H1 (cell line): Measurements from ENCODE around the gene ITGB7. TPM values are rescaled to one million over a fixed set of nuclear protein-coding genes. Genes with fewer than 3 reads are reported as not detected.
A peak's percentile ranks its signal among the peaks of the same experiment; 100 is the strongest.

ENCODE experiments used
- BRCA1 ChIP-seq: IDR thresholded peaks from 2 replicates; pipeline ENCODE4 v1.6.1; 2012; ENCODE audit warnings: low read depth, low read length, improper control_type of control experiment
- CBX5 ChIP-seq: fragments of 300-800, 300-1000 bp; sonication (generic); IDR thresholded peaks from 2 replicates; pipeline ENCODE4 v1.7.1; 2016; ENCODE audit warnings: antibody characterized with exemption, low read length, low read depth
- CBX8 ChIP-seq: fragments of 300-800, 300-1000 bp; sonication (generic); IDR thresholded peaks from 2 replicates; pipeline ENCODE4 v1.7.1; 2016; ENCODE audit warnings: low read depth, low read length, borderline replicate concordance
- CEBPB ChIP-seq: IDR thresholded peaks from 2 replicates; pipeline ENCODE4 v1.6.1; 2012; ENCODE audit warnings: low read depth, low read length
- CHD1 ChIP-seq: IDR thresholded peaks from 2 replicates; pipeline ENCODE4 v1.6.1; 2012; ENCODE audit warnings: low read depth, low read length, improper control_type of control experiment
- CHD2 ChIP-seq: IDR thresholded peaks from 2 replicates; pipeline ENCODE4 v1.6.1; 2012; ENCODE audit warnings: low read length, improper control_type of control experiment
- CTBP2 ChIP-seq: IDR thresholded peaks from 2 replicates; pipeline ENCODE4 v1.7.0; 2011; ENCODE audit warnings: borderline replicate concordance, mild to moderate bottlenecking, moderate library complexity, mixed read lengths, low read length; ENCODE audit not compliant: insufficient read depth, insufficient read length
- EP300 ChIP-seq, 2 experiments: IDR thresholded peaks; 1 replicate in 1 of 2; 2 replicates in 1 of 2; pipeline ENCODE4 v1.6.1; 2011 to 2012; ENCODE audit warnings: low read depth in 2 of 2, low read length in 2 of 2, mild to moderate bottlenecking in 2 of 2, borderline replicate concordance in 1 of 2, inconsistent platforms in 1 of 2, moderate library complexity in 1 of 2
- GTF2F1 ChIP-seq: IDR thresholded peaks from 2 replicates; pipeline ENCODE4 v1.6.1; 2012; ENCODE audit warnings: low read depth, low read length, improper control_type of control experiment, borderline replicate concordance
- KDM1A ChIP-seq: fragments of 200-600, 300-600 bp; sonication (generic); IDR thresholded peaks from 2 replicates; pipeline ENCODE4 v1.7.1; 2016; ENCODE audit warnings: mild to moderate bottlenecking, low read length, borderline replicate concordance
- KDM4A ChIP-seq: IDR thresholded peaks from one replicate; pipeline ENCODE4 v1.7.1; 2012; ENCODE audit warnings: low read depth, mild to moderate bottlenecking, moderate library complexity, low read length, inconsistent platforms; ENCODE audit not compliant: severe bottlenecking
- KDM5A ChIP-seq: fragments of 200-600 bp; IDR thresholded peaks from 2 replicates; pipeline ENCODE4 v1.7.1; 2012; ENCODE audit warnings: mild to moderate bottlenecking, low read length, inconsistent platforms, mixed read lengths
- PHF8 ChIP-seq: fragments of 200-600 bp; sonication (generic); conservative IDR thresholded peaks from 2 replicates; pipeline ENCODE4 v1.7.1; 2012; ENCODE audit warnings: low read depth, mild to moderate bottlenecking, inconsistent platforms, low read length, moderate library complexity
- POLR2A ChIP-seq, 2 experiments: IDR thresholded peaks; 1 replicate in 1 of 2; 2 replicates in 1 of 2; pipeline ENCODE4 v1.6.1; 2011; ENCODE audit warnings: low read depth in 2 of 2, low read length in 2 of 2, mild to moderate bottlenecking in 2 of 2; ENCODE audit errors: control extremely low read depth in 1 of 2
- RFX5 ChIP-seq: IDR thresholded peaks from 2 replicates; pipeline ENCODE4 v1.6.1; 2011; ENCODE audit warnings: low read depth, low read length, improper control_type of control experiment, borderline replicate concordance
- RXRA ChIP-seq: IDR thresholded peaks from 2 replicates; pipeline ENCODE4 v1.6.1; 2011; ENCODE audit warnings: low read depth, mild to moderate bottlenecking, low read length, moderate library complexity; ENCODE audit not compliant: insufficient read depth
- SAP30 ChIP-seq: fragments of 300-600 bp; sonication (generic); IDR thresholded peaks from 2 replicates; pipeline ENCODE4 v1.7.1; 2012; ENCODE audit warnings: low read length, moderate library complexity, mild to moderate bottlenecking, inconsistent platforms; ENCODE audit not compliant: insufficient read depth, insufficient replicate concordance
- TAF1 ChIP-seq: IDR thresholded peaks from 2 replicates; pipeline ENCODE4 v1.6.1; 2011; ENCODE audit warnings: mild to moderate bottlenecking, low read depth, low read length
- TCF12 ChIP-seq: IDR thresholded peaks from 2 replicates; pipeline ENCODE4 v1.6.1; 2011; ENCODE audit warnings: low read depth, mild to moderate bottlenecking, low read length
- YY1 ChIP-seq: IDR thresholded peaks from 2 replicates; pipeline ENCODE4 v1.6.1; 2011; ENCODE audit warnings: low read depth, mild to moderate bottlenecking, low read length
- polyA plus RNA-seq, 7 experiments: library from polyadenylated mRNA; depleted of rRNA in 3 of 7; stranded (reverse) in 5 of 7; unstranded in 2 of 7; fragments of >200 nt in 5 of 7; fragments of 200-250 nt in 2 of 7; gene quantifications; 1 replicate in 5 of 7; 2 replicates in 1 of 7; 4 replicates in 1 of 7; pipeline versions ENCODE4 v1.2.1 to v1.2.3, GENCODE V29; 2011 to 2013; ENCODE audit warnings: missing spikeins in 2 of 7, mixed read lengths in 2 of 7
- total RNA-seq: library from RNA; stranded (reverse); fragmentation: NEBNext Ultra II Directional; extraction: Animal tissue kit (Norgen Biotek cat#: 25700); gene quantifications from 2 replicates; pipeline ENCODE4 v1.2.1, GENCODE V29; 2021
- TF ChIP-seq, protein P1 (sequence below): IDR thresholded peaks from 2 replicates; pipeline ENCODE4 v1.6.1; 2012; ENCODE audit warnings: inconsistent platforms

Gene ITGB7
- total and polyA plus RNA-seq, 2 of the 8 experiments (the other 6 are each of a cell fraction or from before 2014, with no cell fraction given), result 0.35 to 0.54 TPM

DNA sequence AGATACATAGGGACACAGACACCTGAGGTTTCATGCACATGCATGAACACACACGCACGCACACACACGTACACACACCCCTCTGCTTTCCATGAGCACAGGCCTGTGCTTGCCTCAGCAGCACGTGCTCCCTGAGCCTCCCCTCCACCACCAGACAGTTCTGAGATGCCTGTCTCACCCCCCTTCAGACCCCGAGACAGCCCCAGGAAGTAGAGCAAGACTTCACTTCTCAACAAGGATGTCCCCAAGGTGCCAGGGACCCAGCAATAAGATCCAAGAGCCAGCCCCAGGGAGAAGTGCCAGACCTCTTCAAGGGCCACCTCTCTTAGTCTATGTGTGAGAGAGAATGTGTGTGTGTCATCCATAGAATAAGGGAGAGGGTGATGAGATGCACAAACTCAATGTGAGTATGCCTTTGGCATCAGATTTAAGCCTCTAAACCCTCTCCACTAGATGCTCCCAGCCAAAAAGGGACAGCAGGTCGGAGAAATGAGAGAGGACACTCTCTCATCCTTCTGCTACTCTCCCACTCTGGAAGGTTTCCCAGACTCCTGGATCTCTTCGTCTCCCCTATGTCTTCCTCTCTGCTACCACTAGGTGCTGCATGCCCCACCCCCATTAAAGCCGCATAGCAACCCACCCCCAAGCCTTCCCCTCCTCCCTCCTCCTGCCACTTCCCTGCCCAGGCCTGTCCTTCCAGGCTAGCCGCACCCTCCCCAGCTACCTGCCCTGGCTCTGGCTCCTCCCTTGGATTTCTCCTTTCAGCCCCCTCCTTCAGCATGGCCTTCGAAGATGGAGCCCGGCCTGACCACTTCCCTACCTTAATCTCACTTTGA lies 17.2 kb upstream of the ITGB7 start (continued):
- no peak for TF ChIP-seq KDM5A
- no peak for TF ChIP-seq SAP30
- no peak for TF ChIP-seq KDM1A
- no peak for TF ChIP-seq EP300 (IDR thresholded peaks at IDR 0.05; ENCODE audit: borderline replicate concordance in 1 of 2, low read depth in 2 of 2, low read length in 2 of 2)
- TF ChIP-seq BRCA1, result no peak
- TF ChIP-seq GTF2F1, result no peak
- TF ChIP-seq, protein P1, sequence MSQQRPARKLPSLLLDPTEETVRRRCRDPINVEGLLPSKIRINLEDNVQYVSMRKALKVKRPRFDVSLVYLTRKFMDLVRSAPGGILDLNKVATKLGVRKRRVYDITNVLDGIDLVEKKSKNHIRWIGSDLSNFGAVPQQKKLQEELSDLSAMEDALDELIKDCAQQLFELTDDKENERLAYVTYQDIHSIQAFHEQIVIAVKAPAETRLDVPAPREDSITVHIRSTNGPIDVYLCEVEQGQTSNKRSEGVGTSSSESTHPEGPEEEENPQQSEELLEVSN, result no peak
- no peak for TF ChIP-seq CBX8
- TF ChIP-seq RFX5, result no peak
- no peak for TF ChIP-seq TAF1
- no peak for TF ChIP-seq CBX5
- peak; percentile 50; the same call in 1 of the 2 replicates for TF ChIP-seq YY1
- TF ChIP-seq KDM4A, result no peak
- TF ChIP-seq CEBPB, result no peak
- no peak for TF ChIP-seq CHD1
- TF ChIP-seq PHF8, result no peak
- TF ChIP-seq POLR2A (IDR thresholded peaks at IDR 0.05; ENCODE audit: control extremely low read depth in 1 of 2, low read depth in 2 of 2, low read length in 2 of 2), result no peak
- TF ChIP-seq RXRA, result no peak
- peak; percentile 67 for TF ChIP-seq CTBP2
- peak; percentile 57; the same call in 1 of the 2 replicates for TF ChIP-seq CHD2
- no peak for TF ChIP-seq TCF12
